Loucy (cell line): Measurements from ENCODE around the gene FAM135A.

Source experiments
- H2AFZ ChIP-seq: fragments of 200-600 bp; sonication (generic); 2 replicates; pipeline ENCODE4 v1.6.0; 2016; ENCODE audit warnings: antibody characterized with exemption, mild to moderate bottlenecking, low read length, moderate library complexity
- H3F3A ChIP-seq: fragments of 200-600 bp; 2 replicates; pipeline ENCODE4 v1.6.0; 2016; ENCODE audit warnings: antibody characterized with exemption, low read depth, mild to moderate bottlenecking
- H3K27me3 ChIP-seq: fragments of 200-600 bp; sonication (generic); 2 replicates; pipeline ENCODE4 v1.6.1; 2014; ENCODE audit warnings: low read length, mild to moderate bottlenecking; ENCODE audit not compliant: insufficient read depth, poor library complexity, severe bottlenecking
- H3K36me3 ChIP-seq: fragments of 200-600 bp; sonication (generic); 2 replicates; pipeline ENCODE4 v1.6.1; 2016; ENCODE audit warnings: low read length; ENCODE audit not compliant: insufficient read depth
- H3K4me1 ChIP-seq: fragments of 200-600 bp; sonication (generic); 2 replicates; pipeline ENCODE4 v1.5.1; 2014; ENCODE audit warnings: low read length, mild to moderate bottlenecking; ENCODE audit not compliant: insufficient read depth, poor library complexity, severe bottlenecking
- H3K4me2 ChIP-seq: fragments of 200-600 bp; sonication (generic); 2 replicates; pipeline ENCODE4 v1.6.0; 2014; ENCODE audit warnings: antibody characterized with exemption, low read length, low read depth, mild to moderate bottlenecking; ENCODE audit not compliant: poor library complexity, severe bottlenecking
- H3K4me3 ChIP-seq: fragments of 200-600 bp; sonication (generic); 2 replicates; pipeline ENCODE4 v1.5.1; 2014; ENCODE audit warnings: low read length, mild to moderate bottlenecking, mixed read lengths; ENCODE audit not compliant: poor library complexity, severe bottlenecking
- H3K79me2 ChIP-seq: fragments of 200-600 bp; sonication (generic); 2 replicates; pipeline ENCODE4 v1.6.1; 2014; ENCODE audit warnings: low read length; ENCODE audit not compliant: insufficient read depth
- H3K9ac ChIP-seq: fragments of 200-600 bp; sonication (generic); 2 replicates; pipeline ENCODE4 v1.6.0; 2014; ENCODE audit warnings: mild to moderate bottlenecking, low read depth, low read length, moderate library complexity; ENCODE audit not compliant: poor library complexity, severe bottlenecking
- H3K9me2 ChIP-seq: fragments of 200-600 bp; sonication (generic); replicated peaks from 2 replicates; pipeline ENCODE4 v1.6.1; 2016; ENCODE audit warnings: low read depth, low read length, mixed read lengths
- H3K9me3 ChIP-seq: fragments of 200-600 bp; sonication (generic); 2 replicates; pipeline ENCODE4 v1.6.1; 2014; ENCODE audit warnings: mild to moderate bottlenecking, antibody characterized with exemption, low read length, low read depth; ENCODE audit not compliant: insufficient read depth
- H4K20me1 ChIP-seq: fragments of 200-600 bp; sonication (generic); 2 replicates; pipeline ENCODE4 v1.6.0; 2014; ENCODE audit warnings: antibody characterized with exemption, low read length, mild to moderate bottlenecking; ENCODE audit not compliant: insufficient read depth, poor library complexity, severe bottlenecking
- CTCF ChIP-seq: fragments of 200-600 bp; sonication (generic); conservative IDR thresholded peaks from 2 replicates; pipeline ENCODE4 v1.5.1; 2014; ENCODE audit warnings: mild to moderate bottlenecking, antibody characterized with exemption, low read length
- EZH2phosphoT487 ChIP-seq: fragments of 200-600 bp; IDR thresholded peaks from 2 replicates; pipeline ENCODE4 v1.6.1; 2018; ENCODE audit warnings: antibody characterized with exemption, mild to moderate bottlenecking, moderate library complexity, borderline replicate concordance

FAM135A gene

DNA sequence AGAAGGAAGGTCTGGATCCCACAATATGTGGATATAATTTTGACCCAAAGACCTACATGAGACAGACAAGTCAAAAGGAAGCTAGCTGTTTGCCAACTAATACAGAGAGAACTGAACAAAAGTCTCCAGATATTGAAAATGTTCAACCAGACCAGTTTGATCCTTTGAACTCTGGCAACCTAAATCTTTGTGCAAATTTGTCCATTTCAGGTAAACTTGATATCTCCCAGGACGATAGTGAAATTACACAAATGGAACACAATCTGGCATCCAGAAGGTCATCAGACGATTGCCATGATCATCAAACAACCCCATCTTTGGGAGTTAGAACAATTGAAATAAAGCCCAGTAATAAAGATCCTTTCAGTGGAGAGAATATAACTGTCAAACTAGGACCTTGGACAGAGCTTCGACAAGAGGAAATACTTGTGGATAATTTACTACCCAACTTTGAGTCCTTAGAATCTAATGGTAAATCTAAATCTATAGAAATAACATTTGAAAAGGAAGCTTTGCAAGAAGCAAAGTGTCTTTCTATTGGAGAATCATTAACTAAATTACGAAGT is 111.5 kb downstream of the FAM135A start:
- Histone ChIP-seq H3K4me1 (no peaks in the 10 kb centered on the region), H3K9me3 (no peaks in the 10 kb centered on the region), H3K27me3 (no peaks in the 10 kb centered on the region), H3K79me2 (no peaks in the 10 kb centered on the region), H3K36me3 (no peaks in the 10 kb centered on the region), H2AFZ (no peak overlapping the region), H3K9me2 (no peaks in the 10 kb centered on the region), H3F3A (no peaks in the 10 kb centered on the region), H3K4me2 (no peak overlapping the region), H4K20me1 (no peaks in the 10 kb centered on the region), H3K9ac (no peak overlapping the region), H3K4me3 (no peak overlapping the region)
- TF ChIP-seq CTCF (no peak), EZH2phosphoT487 (no peak)

GRCh38 chr6:70527071-70527737 is 113.9 kb downstream of the FAM135A start:
- TF ChIP-seq CTCF = no peak
- no peak for TF ChIP-seq EZH2phosphoT487
- Histone ChIP-seq H2AFZ (no peak overlapping the region), H3K4me2 (no peak overlapping the region), H3F3A (no peaks in the 10 kb centered on the region), H3K27me3 (no peaks in the 10 kb centered on the region), H3K36me3 (no peaks in the 10 kb centered on the region), H3K9me3 (no peaks in the 10 kb centered on the region), H3K4me3 (no peak overlapping the region), H3K9me2 (no peaks in the 10 kb centered on the region), H3K9ac (no peak overlapping the region), H3K79me2 (no peaks in the 10 kb centered on the region), H4K20me1 (no peaks in the 10 kb centered on the region), H3K4me1 (no peaks in the 10 kb centered on the region)

- Histone ChIP-seq H2AFZ (no peak overlapping the region), H3K4me3 (no peak overlapping the region)
Observed at GRCh38 chr6:70530023-70530422, 116.7 kb downstream of the FAM135A start.

More at GRCh38 chr6:70530023-70530422, 116.7 kb downstream of the FAM135A start:
- no peaks in the 10 kb centered on the region for H3K79me2 ChIP-seq
- H3K9ac ChIP-seq = no peak overlapping the region
- H3K9me2 ChIP-seq = no peaks in the 10 kb centered on the region
- no peaks in the 10 kb centered on the region for H3K27me3 ChIP-seq
- TF ChIP-seq EZH2phosphoT487 (no peak), CTCF (no peak)
- no peaks in the 10 kb centered on the region for H3K36me3 ChIP-seq
- no peaks in the 10 kb centered on the region for H3K4me1 ChIP-seq
- no peaks in the 10 kb centered on the region for H3K9me3 ChIP-seq
- no peaks in the 10 kb centered on the region for H3F3A ChIP-seq
- H3K4me2 ChIP-seq = no peak overlapping the region
- no peaks in the 10 kb centered on the region for H4K20me1 ChIP-seq
